GM18502 (cell line): ENCODE results near the gene ZFHX3.

ENCODE experiments used
- ATAC-seq: cut with Tn5 transposase; IDR thresholded peaks from one replicate; pipeline ENCODE4 v1.9.1; 2021; ENCODE audit warnings: mild to moderate bottlenecking; ENCODE audit not compliant: unreplicated experiment, poor library complexity

ZFHX3 gene

DNA sequence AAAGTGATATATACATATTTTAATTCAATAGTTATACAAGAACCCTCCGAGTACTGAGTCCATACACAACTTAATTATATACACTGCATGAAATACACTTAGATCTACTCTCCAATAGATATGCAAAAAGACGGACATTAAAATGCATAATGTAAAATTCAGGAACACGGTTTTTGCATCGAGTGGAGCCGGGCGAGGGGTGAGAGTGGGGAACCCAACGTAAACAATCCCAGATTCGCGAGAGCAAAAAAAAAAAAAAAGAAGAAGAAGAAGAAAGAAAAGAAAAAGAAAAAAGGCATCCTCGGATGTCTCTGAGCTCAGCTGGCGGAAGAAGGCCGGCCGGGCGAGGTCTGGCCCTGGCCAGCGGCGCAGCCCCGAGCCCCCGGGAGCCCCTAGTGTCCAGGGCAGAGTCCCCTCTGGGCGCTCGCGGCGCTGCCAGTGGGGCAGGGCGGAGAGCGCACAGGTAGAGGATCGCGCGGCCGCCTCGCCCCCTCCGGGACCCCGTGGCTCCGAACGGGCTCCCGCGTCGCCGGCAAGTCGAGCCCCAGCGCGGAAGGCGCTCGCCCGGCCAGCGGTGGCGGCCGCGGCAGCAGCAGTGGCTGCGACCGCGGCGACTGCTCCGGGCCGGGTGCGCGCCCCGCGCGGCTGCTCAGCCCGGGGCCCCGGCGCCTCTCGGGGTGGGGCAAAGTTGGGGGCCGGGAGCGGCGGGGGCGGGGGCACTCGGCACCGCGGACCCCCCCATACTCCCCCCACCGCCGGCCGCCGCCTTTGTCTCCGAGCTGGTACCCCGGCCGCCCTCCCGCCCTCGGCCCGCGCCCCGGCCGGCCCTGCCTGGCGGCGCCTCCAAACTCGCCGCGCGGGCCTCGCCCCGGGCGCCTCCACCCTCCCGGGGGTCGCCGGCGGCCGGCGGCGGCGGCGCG lies 9.6 kb upstream of the ZFHX3 start:
- peak; percentile 54 for ATAC-seq

DNA sequence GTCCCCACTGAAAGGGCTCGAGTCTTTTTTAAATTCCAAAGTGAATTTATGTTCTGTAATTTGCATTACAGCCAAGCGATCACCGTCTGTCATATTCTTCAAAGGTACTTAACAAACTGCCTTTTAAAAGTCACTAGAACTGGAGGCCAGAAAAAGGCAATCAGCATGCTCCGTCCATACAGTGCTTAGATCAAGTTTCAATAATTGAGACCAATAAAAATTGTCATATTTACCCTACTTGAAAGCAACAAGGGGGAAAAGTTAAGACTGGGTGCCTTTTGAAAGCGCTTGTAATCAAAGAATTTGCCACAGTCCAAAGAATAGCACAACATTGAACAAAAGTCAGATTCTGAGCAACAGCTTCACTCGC lies 9.0 kb upstream of the ZFHX3 start:
- no peak for ATAC-seq

DNA sequence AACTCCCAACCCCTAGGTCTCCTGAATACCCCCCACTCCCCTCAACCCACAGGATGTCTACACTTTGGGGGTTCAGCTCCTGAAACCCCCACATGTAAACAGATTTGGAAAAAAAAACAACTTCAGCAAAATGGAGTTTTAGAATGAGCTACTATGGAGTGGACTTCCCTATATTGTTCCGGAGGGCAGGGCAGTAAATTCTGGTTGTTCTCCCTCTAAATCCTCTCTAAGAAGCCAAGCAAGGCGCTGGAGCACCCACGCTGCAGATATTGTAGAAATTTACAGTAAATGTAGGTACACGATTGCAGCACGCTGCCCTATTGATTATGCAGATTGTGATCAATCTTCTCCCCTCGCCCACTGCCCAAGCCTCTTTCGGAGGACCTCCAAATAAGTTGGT lies 8.5 kb upstream of the ZFHX3 start:
- no peak for ATAC-seq

DNA sequence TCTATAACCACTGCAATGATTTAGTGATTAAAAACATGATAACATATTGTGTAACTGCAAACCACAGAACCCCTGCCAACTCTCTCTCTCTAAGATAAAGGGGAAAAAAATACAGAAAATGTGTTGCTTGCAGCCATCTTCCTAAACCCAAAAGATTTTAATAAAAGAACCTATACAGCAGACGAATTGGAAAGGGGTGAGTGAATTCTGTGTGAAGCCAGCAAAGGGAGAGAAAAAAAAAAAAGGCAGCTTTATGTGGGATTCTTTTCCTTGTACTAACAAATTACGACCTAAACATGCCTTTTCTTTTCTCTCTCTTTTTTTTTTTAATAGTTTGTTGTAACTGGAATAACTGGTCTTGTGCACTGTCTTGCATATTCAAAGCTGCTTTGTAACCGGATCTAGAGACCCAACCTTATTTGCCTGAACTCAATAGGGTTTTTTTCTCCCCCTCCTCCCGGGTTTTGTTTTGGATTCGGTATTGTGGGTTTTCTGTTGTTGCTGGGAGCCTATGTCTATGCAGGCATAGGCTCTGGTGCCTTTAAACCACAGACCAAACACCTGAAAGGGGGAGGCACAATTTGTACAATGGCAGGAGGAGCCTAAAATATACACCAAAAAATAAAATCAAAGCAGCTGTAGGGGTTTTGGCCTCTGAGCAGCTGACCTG lies 7.0 kb upstream of the ZFHX3 start:
- ATAC-seq, result no peak

DNA sequence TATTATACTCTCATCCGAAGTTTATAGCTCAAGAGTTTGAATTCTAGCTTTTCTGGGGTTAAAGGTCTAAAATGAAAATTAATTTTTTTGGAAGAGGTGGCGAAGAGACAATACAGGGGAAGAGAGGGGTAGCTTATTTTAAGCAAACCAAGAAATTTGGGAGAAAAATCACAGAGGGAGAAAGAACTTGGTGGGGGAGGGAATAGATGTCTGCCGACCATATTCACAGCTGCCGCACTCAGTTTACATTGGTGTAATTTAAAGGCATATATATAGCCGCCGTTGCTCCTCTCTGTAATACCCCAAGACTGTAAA lies 6.5 kb upstream of the ZFHX3 start:
- ATAC-seq, result no peak

DNA sequence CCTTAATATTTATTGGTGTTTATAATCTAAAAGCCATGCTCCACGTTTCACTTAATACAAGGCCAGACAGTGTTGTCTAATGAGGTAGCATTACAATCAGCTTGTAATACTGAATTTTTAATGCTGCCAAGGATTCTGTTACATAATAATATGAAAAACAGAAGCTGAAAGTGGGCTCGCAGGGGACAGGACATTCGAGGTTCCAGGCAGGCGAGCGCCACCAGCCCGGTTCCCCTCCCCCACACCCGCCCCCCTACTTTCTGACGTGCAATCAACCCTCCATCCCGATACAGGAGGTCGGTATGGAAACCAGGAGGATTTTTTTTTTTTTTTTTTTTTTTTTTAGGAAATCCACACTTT lies 6.2 kb upstream of the ZFHX3 start:
- ATAC-seq, result no peak

DNA sequence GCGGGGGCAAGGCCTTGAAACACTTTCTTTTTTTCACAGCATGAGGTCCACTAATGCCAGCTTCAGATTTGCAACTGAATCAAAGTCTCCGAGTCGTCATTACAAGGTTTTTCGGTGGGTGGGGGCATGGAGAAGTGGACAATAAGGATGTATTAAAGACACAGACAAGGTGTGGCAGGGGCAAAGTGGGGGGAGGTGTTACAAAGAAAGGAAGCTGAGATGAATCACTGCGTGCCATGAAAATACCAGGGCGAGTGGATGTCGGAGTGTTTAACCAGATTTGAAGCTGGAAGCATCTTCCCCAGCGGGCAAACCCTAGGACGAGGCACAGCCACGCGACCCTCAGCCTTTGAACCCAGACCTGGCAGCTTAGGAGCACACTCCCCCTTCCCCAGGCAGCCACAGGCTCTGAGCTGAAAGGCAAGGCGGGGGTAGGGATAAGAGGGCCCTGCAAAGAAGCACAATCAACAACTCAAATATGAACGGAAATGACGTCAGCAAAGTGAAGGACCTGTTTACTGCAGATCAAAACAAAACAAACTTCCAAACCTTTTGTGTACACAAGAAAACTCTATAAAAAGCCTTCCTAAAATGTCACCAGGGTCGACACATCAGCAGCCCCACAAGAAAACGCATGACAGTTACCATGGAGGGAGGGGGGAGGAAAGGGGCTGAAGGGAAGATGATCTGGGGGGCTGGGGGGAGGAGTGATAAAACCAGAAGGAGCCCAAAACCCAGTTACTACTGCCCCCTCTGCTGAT lies 5.6 kb upstream of the ZFHX3 start:
- ATAC-seq, result no peak

DNA sequence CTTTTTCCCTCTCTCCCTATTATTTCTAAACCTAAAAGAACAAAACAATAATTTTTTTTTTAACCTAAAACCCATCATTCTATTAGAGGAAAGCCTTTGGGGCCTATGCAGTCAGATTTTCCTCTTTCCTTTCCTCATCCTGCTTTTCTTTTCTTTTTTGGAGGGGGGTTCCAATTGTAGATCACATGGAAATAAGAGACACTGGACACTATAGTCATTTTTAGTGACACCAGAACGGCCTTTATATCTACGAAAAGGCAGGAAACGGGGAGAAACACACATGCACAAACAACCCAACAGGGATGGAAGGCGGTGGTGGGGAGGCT lies 5.1 kb upstream of the ZFHX3 start:
- no peak for ATAC-seq

DNA sequence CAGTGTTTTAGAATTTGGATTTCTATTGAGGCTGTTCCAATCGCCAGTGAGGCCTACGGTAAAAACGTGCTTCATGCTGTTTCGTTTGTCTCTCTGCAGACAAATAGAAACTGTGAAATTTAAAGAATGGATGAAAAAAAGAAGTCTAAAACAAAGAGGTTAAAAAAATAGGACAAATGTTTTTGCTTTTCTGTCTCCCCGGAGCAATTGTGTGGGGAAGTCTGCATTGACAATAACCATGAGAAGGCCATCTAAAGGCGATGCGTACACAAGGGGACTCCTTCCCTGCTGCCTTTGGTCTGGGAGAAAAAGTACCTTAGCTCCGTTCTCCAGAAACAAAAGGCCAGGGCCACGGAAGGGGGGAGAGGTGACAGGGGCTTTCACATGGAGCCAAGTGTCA lies 4.6 kb upstream of the ZFHX3 start:
- ATAC-seq, result no peak

DNA sequence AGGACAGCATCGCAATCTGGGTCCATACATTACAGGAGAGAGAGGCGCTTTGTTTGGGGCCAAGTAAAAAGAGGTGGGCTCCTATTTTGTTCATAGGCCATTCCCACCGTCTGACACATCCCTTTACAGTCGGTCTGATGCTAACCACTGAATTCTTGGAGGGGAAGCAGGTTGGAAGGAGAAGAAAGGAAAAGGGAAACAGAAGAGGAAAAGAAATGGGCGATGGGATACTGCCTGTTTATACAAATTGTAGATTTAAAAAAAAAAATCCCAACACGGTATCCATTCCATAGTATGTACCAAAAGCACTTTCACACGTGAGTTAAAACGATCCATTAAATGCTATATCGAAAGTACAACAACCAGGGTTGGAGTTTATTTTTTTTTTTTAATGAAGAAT lies 4.0 kb upstream of the ZFHX3 start:
- ATAC-seq, result no peak

DNA sequence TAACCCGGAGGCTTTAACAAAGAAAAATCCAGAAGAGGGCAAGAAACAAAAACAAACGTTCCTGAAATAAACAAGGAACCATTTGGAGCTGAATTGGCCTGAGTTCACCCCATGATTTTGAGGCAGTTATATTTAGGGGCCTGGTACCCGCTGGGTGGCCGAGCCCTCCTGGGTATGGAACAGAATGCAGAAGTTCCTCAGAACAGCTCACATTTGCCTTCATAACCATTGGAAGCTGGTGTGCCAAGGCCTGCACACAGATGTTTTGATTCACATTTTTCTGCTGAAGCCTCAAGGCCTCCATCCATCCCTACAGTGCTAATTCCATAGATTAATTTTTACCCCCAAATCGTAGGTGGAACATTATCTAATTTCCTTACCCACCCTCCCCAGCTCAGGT lies 3.3 kb upstream of the ZFHX3 start:
- no peak for ATAC-seq

DNA sequence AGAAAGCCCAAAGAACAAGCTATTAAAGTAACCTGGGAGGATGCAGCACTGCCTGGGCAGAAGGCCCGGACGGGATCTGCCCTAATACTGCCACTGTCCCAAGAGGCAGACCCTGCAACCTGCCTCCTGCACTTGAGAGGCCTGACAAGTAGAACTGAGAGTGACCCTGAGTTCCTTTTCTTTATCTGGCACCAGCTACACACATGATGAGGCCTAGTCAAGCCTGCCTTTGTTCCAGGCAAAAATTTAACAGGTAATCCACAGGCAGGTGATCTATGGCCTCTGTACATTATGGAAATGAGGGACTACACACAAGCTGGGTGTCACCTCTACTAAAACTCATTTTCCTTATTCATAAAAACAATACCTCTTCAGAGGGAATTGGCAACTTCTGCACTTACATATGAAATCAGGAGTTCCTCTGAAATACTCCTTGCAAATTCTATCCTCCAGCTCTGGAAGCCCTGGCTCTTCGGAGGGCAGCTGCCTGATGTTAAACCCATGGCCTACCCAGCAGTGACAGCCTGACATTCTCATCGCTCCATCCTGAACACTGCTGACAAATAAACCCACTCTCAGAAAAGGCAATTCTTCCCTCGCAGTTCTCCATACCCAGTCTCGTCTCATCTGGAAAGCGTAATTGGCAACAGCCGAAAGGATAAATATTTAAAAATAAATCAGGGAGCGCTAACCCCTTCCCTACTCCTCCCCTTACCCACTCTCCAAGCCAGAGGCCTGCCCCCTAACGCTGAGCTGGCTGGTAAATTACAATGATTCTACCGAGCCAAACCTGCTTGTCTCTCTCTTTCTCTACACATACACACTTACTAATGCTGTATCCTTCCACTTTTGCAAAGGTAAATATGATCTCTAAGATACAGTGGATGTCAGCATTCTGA lies 2.5 kb upstream of the ZFHX3 start:
- no peak for ATAC-seq

DNA sequence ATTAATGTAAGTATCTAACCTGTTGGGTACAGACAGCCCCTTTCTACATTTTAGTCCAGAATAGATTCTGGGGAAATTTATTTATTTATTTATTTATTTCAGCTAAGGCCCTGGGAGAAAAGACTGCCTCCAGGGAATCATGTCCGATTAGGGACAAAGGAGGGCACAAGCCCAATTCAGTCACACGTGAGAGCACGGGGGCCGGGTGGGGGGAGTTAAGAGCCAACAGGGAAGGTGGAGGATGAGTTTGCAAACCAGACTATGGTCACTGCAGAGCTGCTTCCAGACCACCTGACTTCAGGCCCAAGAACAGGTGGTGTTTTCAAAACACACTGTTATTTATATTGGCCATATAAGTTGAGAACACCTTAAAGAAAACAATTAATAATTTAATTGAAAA lies 1.6 kb upstream of the ZFHX3 start:
- ATAC-seq, result no peak

DNA sequence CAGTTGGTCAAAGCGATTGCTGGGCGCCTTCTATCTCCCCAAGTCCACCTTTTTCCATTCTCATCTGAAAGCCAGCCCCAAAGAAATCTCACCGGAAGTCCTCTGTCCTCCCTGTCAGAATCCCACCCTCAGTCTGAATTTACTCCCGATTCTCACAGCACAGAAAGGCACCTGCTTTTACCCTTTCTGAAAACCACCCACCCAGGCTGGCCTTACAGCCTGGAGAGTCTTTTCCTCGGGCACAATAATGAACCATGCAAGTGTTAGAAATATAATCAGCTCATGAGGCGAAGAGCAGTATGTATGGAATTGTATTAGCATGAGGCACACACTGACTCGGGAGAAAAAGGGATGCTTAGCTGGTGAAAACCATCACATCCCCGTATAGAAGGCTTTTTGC lies 1.2 kb upstream of the ZFHX3 start:
- no peak for ATAC-seq

DNA sequence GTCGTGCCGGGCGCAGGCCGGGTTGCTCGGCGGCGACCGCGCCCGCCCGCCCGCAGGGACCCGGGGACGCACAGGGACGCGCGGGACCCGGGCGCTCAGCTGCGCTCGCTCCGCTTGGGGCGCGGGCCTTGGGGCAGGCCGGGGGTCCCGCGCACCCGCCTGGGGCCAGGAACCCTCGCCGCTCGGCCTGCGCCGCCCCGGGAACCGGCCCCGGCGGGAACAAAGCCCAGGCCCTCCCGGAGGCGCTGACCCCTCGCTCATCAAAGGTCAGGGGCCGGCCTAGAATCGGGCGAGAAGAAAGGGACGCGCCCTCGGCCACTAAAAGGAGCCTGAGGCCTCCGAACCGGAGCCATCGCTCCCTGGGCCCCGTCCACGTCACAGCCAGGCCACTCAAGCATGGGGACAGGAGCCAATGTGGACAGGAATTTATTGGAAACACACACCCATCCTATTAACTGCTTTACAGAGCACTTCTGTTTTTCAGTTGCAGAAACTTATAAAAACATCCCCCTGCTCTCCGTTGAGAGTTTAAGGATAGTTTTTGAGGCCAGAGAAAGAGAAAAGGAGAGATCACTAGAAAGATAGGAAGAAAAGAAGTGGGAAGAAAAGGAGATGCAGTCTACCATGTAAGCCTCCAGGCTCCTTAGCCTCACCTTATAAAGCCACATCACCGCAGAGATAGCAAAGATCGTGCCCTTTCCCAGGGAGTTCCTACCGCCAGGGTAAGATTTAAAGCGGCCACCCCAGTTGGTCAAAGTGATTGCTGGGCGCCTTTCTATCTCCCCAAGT lies 558 bp upstream of the ZFHX3 start:
- ATAC-seq, result peak; percentile 20

DNA sequence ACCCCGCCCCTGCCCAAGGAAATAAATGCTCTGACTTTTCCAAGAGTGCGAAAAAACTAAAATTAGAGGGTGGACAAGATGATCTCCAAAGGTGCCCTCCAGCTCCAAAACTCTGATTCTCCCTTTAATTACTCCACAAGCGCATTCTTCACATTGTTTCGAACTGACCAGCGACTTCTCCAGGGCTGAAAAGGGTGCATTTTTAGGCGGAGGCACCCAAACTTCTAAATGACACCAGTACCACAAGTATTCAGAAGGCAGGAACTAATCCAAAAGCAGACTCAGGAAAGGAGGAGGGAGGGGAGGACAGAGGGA lies 750 bp downstream of the ZFHX3 start:
- ATAC-seq, result no peak

DNA sequence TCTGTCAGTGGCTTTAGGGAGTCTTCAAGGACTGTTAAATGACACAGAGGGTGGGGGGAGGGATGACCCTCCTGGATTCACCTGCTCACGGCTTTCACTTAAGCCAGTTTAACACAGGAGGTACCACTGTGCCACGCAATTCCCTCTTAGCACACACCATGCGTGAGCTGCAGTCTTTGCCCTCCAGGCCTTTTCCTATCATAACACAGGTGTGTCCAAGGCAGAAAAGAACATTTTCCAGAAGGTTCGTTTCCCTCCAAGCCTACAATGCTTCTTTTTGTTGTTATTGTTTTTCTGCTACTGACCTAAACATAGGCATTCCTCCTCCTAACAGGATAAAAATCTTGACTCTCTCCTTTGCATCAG lies 1.1 kb downstream of the ZFHX3 start:
- no peak for ATAC-seq

DNA sequence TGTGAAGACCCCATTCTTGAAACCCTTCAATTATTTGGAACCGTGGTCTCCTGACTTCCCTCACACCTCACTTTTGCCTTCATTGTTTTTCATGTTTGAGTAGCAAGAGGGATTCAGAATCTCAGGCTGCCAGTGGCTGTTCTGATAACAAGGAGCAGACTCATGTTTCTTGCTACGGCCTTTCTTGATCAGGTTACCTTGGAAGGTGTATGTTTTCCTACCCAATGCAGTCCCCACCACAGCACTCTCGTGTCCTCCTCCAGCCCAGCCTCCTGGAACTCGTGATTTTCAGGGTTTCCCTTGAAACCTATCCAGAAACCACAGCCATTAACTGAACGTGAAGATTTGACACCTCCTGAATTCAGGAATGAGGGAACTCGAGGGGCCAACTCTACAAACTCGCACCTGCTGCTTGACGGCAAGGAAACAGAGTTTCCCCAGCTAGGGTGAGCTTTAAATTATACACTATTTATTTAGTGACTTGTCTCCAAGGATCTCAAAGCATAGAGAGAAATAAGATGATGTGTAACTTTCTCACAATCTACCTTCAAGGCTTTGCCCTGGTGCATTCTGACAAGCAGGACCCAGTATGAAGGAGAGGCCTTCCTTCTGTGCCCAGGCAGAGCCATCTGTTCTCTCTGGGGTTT lies 1.6 kb downstream of the ZFHX3 start:
- ATAC-seq, result no peak

DNA sequence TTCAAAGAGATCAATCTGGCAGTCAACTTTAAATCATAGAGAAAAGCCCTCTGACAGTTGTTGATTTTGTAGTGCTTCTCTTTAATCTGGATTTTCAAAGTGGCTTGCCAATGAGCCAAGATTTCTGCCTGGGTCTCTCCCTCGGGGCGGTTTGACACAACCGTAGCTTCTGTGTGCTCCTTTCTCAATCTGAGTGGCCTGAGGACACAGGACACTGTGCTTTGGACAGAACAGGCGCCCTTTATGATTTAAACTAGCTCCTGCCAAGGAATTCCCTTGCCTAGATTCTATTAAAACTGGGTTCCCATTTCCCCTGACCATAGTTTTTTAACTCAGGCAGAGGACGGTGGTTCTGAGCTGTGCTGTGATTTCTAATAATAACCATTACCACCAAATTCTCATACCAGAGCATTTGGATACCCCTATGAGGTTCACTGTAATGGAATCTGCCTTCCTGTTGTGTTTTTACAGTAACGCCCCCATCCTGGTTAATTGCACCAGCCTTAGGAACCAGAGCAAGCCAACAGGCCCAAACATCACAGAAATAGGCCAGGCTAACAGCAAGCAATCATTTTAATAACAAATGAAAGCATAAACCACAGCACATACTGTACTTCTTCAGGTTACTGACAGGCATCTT lies 4.0 kb downstream of the ZFHX3 start:
- ATAC-seq, result no peak
